Measurements from ENCODE around the gene ARPC2.

GRCh38 chr2:218172845-218173244 lies 44.1 kb upstream of the ARPC2 start:
- TF ChIP-seq POLR2A (IDR thresholded peaks at IDR 0.05) (no peak), CTCF (IDR thresholded peaks at IDR 0.05) (no peak)
